GM19438 (cell line): Measurements from ENCODE around the gene TRIM44.
"Not testable (repeated sequence)": the region's sequence is repeated elsewhere in the genome, so short reads cannot be mapped to it uniquely, and the experiment has no call there.

ENCODE experiments used
- ATAC-seq: cut with Tn5 transposase; IDR thresholded peaks from one replicate; pipeline ENCODE4 v1.9.1; 2021; ENCODE audit warnings: low read depth; ENCODE audit not compliant: unreplicated experiment

TRIM44 gene

DNA sequence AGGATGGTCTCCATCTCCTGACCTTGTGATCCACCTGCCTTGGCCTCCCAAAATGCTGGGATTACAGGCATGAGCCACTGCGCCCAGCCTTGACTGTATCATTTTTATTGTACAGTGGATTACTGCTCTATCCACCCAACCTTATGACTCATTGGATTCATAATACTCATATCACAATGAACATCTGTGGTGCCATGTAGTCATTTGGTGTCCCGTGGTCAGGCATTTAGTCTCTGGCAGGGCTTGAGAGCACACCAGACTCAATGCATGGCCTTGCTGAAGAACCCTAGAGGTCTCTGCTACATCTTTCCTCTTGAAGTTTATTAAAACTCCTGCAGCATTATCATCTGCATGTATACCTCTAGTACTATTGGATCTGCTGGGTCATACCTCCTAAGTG lies 183.3 kb downstream of the TRIM44 start:
- ATAC-seq = no peak

DNA sequence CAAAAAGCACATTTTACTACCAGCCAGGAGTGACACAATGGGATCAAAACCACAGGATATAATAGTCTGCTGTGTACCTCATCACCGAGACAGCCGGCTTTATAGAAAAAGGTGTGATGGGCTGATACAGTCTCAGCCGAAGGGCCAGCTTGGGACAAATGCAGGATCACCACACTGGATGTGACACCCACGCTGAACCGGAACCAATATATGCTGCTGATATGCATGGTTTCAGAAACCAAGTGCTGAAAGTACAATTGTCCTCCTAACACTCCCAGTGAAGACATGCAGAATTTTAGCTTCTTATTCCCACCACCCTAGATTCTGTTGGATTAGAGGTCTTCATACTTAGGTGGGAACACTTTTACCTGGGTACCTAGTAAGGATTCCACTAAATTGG lies 184.3 kb downstream of the TRIM44 start:
- no peak for ATAC-seq

DNA sequence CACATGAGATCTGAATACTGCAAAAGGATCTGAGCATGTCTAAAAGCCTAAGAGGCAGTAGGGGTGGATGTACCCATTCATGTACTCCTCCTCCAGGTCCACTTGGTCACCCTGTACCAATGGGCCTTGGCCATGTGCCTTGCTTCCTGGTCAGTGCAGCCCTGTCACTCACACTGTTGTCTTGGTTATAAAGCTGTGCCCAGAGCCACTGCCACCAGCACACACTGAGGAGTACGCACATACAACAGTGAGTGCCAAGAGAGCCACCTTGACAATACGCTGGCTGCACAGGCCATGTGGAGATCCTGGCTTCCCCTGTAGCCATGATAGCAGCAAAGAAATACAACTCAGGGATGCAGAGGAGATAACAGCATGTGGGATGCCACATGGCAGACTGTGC lies 184.9 kb downstream of the TRIM44 start:
- no peak for ATAC-seq

DNA sequence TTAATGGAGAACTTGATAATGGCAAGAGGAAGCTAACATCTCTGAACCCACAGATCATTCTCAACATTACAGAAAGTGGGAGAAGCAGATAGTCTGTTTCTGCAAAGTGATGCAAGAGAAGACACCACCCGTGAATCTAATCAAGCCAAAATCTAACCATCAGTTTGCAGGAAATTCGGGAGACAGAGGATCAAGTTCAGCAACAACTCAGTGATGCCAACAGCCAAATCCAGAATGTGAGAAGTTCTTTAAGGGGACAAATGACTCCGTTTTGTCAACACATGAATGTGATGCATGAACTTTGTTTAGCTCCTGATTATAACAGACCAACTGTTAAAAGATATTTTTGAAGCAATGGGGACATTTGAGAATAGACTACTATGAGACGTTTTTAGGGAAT lies 186.0 kb downstream of the TRIM44 start:
- no peak for ATAC-seq

DNA sequence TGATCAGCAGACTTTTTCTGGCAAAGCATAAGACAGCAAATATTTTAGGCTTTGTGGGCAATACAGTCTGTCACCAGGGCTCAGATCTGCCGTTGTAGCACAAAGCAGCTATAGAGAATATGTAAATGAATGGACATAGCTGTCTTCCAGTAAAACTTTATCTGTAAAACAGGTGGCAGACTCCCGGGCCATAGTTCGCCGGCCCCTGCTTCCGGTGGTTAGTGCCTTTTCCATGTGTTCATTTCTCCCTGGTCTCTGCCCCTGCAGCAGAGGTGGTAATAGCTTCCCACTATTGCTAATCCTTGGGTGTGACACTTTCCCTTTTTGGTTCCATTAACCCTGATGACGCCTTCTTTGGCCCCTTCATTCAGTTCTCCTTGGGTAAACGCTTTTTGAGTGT lies 187.6 kb downstream of the TRIM44 start:
- ATAC-seq = no peak

DNA sequence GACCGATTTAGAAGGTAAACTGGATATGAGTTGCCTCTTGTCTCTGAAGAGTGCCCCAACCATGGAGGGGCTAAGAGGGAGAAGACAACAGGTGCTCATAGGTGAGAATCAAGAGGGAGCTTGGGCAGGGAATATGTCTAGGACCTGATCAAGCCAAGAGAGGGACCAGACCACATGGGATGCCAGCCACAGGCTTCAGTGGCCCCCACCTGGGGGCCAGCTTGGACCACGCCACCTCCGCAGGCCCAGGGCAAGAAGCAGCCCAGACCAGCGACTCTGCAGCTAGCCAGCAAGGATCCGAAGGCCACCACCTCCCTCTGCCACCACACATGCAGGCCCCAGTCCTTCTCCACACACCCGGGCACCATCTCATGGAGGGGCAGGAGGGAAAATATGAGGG lies 188.8 kb downstream of the TRIM44 start:
- ATAC-seq = no peak

DNA sequence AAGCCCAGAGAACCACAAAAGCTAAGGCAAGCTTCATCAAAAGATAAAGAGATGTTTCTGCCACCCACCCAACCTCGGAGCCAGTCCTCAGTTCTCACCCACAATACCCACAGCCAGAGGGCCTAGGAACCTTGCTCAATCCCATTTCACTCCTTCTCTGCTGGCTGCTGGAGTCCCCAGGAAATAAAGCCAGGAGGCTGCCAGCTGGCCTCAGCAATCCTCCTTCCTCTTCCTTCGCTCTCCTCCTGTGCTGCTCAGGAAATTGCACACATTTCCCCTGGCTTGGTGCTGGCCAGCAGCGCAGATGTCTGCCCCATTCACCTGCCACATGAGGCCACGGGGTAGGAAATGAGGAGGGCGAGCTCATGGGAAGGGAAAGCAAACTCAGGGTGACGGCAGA lies 189.5 kb downstream of the TRIM44 start:
- no peak for ATAC-seq

DNA sequence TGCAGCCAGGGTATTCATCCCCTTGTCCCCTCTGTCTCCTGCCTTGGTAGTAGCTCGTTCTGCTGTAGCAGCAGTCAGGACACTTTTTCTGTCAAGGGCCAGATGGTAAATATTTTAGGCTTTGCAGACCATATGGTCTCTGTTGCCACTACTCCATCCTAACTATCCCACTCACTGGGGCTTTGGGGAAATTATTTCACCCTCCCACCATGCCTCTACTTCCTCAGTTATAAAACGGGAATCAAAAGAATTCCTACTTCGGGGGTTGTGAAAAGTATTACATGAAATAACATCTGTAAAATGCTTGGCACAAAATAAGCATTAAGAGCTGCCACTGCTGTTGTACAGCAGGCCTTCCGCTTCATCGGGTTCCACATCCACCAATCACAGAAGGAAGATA lies 191.4 kb downstream of the TRIM44 start:
- ATAC-seq = no peak

DNA sequence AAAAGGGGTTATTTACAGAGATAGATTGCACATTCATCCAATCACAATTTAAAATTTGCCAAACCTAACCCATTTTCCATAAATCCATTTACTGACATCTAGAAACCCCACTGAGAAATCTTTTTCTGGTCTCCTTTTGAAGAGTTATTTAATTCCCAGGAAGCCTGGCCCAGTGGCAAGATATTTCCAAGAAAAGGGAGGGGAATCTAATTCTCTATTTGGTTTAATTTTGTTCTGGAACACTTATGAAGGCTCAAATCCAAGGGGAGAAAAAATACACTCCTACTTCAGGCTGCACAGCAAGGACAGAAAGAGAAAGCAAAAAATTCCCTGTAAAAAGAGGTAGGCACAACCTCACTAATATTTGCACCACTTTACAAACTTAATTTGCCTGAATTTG lies 193.1 kb downstream of the TRIM44 start:
- no peak for ATAC-seq

DNA sequence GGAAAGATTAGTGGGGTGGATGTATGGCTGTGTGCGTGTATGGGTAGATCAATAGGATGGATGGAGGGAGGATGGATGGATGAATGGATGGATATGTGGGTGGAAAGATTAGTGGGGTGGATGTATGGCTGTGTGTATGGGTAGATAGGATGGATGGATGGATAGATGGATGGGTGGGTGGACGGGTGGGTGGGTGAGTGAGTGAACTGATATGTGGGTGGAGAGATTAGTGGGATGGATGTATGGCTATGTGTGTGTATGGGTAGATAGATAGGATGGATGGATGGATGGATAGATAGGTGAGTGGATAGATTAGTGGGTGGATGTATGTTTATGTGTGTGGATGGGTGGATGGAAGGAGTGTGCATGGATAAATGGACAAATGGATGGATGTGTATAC lies 193.7 kb downstream of the TRIM44 start:
- no peak for ATAC-seq

DNA sequence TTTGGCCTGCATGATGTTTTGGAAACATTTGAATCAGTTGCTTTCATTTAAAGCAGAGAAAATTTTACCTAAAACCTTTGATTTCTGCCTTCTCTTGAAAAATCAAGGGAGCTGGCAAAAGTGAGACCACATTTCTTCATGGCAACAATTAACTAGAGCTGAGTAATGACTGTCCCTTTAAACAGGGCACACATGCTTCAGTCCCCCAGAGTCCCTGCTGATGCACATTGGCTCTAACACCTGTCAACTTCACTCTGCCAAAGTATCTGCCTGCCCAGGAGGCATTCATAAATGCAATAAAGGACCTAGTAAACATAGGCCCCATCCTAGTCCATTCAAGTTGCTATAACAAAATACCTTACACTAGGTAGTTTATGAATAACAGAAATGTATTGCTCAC lies 194.2 kb downstream of the TRIM44 start:
- no peak for ATAC-seq

DNA sequence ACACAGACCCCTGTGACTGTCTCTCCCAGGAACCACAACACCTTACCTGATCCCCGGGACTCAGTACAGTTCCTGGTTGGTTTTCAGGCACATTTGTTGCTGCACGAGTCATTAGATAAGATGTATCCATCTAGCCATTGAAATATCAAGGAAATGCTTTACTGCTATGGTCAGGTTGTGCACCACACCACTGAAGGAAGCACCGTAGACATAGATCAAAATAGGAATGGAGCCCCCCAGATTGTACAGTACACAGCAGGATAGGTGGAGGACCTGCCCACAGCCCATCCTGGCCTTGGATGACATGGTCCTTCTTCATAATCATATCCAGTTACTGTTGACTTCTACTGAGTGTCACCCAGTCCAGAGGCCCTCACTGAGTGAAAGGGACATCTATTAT lies 195.3 kb downstream of the TRIM44 start:
- ATAC-seq = no peak

DNA sequence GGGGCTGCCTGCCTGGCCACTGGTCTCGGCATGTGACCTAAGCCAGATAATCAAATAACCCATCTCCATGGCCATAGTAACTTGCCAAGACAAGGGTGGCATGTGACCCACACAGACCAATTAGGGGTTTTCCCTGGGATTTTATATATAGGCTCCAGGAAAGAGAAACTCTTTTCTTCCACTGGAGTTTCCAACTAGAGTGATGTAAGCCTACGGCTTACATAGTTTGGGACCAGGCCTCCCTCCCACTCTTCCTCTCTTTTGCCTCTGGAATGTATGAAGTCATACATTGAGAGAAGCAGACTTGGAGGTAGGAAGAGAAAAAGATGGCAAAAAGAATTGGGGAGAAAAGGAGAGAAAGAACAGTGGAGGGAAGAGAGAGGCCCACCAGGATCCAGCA lies 196.7 kb downstream of the TRIM44 start:
- ATAC-seq = no peak

DNA sequence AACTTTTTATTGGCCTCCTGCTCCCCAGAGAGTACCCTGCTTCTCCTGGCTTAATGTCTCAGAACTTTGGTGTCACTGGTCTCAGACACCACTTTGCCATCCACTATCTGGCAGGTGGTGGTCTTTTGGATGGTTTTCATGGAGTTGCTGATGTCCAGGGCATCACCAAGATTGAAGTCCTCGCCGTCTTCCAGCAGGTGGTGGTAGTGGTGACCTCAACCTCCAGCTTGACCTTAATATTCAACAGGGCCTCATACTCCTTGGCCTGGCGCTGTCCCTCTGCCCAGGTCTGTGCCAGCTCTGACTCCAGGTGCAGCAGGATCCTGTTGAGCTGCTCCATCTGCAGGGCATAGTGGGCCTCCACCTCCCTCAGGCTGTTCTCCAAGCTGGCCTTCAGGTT lies 197.6 kb downstream of the TRIM44 start:
- ATAC-seq = not testable (repeated sequence)

DNA sequence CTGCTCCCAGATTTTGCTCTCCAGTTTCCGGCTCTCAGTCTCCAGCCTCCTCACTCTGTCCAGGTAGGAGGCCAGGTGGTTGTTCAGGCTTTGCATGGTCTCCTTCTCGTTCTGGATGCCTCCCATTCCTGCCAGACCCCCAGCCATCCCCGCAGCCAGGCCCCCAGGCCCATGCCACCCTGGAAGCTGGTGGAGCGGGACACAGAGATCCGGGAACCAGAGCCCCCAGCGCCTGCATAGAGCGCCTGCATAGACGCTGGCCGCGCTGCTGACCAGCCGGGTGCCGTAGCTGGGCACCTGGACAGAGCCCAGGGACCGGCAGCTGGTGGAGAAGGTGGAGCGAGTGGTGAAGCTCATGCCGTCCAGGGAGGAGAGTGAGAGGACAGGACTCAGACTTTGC lies 198.6 kb downstream of the TRIM44 start:
- ATAC-seq = no peak

DNA sequence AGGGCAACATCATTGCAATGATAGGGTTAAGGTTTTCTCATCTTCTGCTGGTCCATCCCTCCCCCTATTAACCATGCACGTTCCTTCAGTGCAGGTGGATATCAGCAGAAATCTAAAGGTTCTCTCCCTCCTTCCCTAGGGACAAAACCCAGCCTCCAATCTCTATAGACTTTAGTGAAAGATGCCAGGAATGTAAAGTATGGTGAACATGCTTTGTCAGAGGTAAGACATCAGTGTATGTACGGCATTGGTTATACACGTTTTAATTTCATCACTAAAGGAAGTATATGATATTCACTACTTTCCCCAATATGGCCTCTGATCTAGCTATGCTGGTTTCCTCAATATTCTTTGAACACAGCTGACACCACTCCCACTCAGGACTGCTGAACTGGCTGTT lies 200.1 kb downstream of the TRIM44 start:
- no peak for ATAC-seq

DNA sequence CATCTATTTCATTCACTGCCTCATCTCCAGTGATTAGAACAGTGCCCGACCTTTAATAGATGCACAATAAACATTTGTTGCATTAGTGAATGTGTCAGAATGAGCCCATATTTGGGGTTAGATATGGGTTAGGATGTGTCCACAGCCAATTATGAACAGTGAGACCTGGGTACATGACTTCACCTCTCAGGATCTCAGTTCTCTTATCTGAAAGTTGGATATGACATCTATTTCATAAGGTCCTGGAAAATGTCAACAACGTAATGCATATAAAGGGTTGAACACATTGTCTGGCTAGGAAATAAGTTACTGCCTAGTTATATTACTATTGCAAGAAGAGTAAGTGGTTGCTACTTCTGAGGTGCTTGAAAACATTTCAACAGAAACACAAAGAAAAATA lies 201.6 kb downstream of the TRIM44 start:
- ATAC-seq = no peak

DNA sequence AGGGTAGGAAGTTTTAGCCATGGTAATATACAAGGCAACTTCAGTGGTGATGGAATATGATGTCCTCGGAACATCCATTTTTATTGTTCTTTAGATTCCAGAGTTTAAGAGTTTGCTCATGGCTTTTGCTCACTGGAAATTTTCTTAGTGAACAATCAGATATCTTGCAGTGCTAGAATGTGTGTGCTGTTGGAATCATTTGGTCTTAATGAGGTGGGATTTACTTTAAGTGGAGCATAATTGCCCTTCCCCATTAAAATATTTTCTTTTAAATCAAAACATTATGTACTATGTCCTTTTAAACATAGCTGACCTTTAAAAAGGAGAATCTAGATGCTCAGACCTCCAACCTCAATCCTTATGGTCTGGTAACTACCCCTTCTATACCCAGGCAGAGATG lies 204.0 kb downstream of the TRIM44 start:
- ATAC-seq = no peak
